ENCODE results near the gene RIN1. TPM values are rescaled to one million over a fixed set of nuclear protein-coding genes. Genes with fewer than 3 reads are reported as not detected.

Gene RIN1
- total and polyA plus RNA-seq, 11 donors = 0.99 to 5.2 (median 1.5) TPM

GRCh38 chr11:66297610-66298009, 38.6 kb downstream of the RIN1 start:
- Histone ChIP-seq H3K27ac (no peak overlapping the region), H3K4me3 (no peak overlapping the region), H3K4me1 (no peaks in the 10 kb centered on the region), H3K36me3 (no peaks in the 10 kb centered on the region), H3K9me3 (no peaks in the 10 kb centered on the region), H3K27me3 (peaks cover 0 to 32% (median 17%) of the 10 kb centered on the region in 9 donors)
- intact Hi-C loops (cut with DNase I) = no loop called here
- WGBS, 4 donors = 42 to 56% (median 49%) methylated on average over 8 of the region's 8 CpGs
- DNase-seq (no peak), ATAC-seq (no peak)
- TF ChIP-seq POLR2A (IDR thresholded peaks at IDR 0.05) (no peak), CTCF (IDR thresholded peaks at IDR 0.05) (no peak)

- TF ChIP-seq CTCF (IDR thresholded peaks at IDR 0.05) (no peak), POLR2A (IDR thresholded peaks at IDR 0.05) (no peak)
- DNase-seq (no peak), ATAC-seq (no peak)
- H3K27ac ChIP-seq = no peak overlapping the region
- 79 to 86% (median 83%) methylated on average over 83 to 123 of the region's 123 CpGs for WGBS, 4 donors
- no peak overlapping the region for H3K4me3 ChIP-seq
- no peaks in the 10 kb centered on the region for H3K36me3 ChIP-seq
- H3K4me1 ChIP-seq = peaks cover 0 to 15% (median 3%) of the 10 kb centered on the region in 12 donors
- intact Hi-C loops (cut with DNase I) = loop anchor here in 1 of 10 donors (5.0 kb wide), 1 partner anchor 42 kb away; the partner anchor contains the start of gene RIN1
- peaks cover 6 to 42% (median 26%) of the 10 kb centered on the region in 9 donors for H3K27me3 ChIP-seq
- no peaks in the 10 kb centered on the region for H3K9me3 ChIP-seq
These were observed 41.3 kb downstream of the RIN1 start for GRCh38 chr11:66294626-66295620.

- no peak overlapping the region for H3K4me3 ChIP-seq
- 75 to 84% (median 81%) methylated on average over 18 to 30 of the region's 30 CpGs for WGBS, 4 donors
- H3K27ac ChIP-seq = no peak overlapping the region
- ATAC-seq (no peak), DNase-seq (no peak)
- intact Hi-C loops (cut with DNase I) = loop anchor here in 1 of 10 donors (5.0 kb wide), 1 partner anchor 43 kb away; the partner anchor contains the start of gene RIN1
- no peaks in the 10 kb centered on the region for H3K9me3 ChIP-seq
- TF ChIP-seq CTCF (IDR thresholded peaks at IDR 0.05) (no peak), POLR2A (IDR thresholded peaks at IDR 0.05) (no peak)
- H3K27me3 ChIP-seq = peaks cover 6 to 42% (median 26%) of the 10 kb centered on the region in 9 donors
- no peaks in the 10 kb centered on the region for H3K36me3 ChIP-seq
- H3K4me1 ChIP-seq = peaks cover 0 to 22% (median 8%) of the 10 kb centered on the region in 12 donors
These were observed 42.2 kb downstream of the RIN1 start for GRCh38 chr11:66293777-66294625.

Measured in heart left ventricle (tissue), 16 donors.